GM10266 (cell line): ENCODE data around the gene PSMB7.

Experiments
- DNase-seq: peaks from one replicate; pipeline ENCODE4 v3.0.0; 2012; ENCODE audit errors: extremely low spot score
- CTCF ChIP-seq: IDR thresholded peaks from 2 replicates; pipeline ENCODE4 v1.5.1; 2012; ENCODE audit warnings: mild to moderate bottlenecking, low read depth; ENCODE audit not compliant: control insufficient read depth, insufficient read depth; ENCODE audit errors: missing control alignments

The PSMB7 gene

GRCh38 chr9:124308606-124309491, 106.4 kb downstream of the PSMB7 start:
- no peak for DNase-seq
- TF ChIP-seq CTCF = no peak

- DNase-seq = no peak
- no peak for TF ChIP-seq CTCF
These were observed 107.7 kb downstream of the PSMB7 start for GRCh38 chr9:124307379-124308030.

GRCh38 chr9:124306098-124306735, 109.0 kb downstream of the PSMB7 start:
- DNase-seq = no peak
- TF ChIP-seq CTCF = no peak

GRCh38 chr9:124304285-124304684, 111.0 kb downstream of the PSMB7 start:
- DNase-seq = no peak
- no peak for TF ChIP-seq CTCF

- DNase-seq = no peak
- TF ChIP-seq CTCF = no peak
These were observed 111.5 kb downstream of the PSMB7 start for GRCh38 chr9:124303762-124304161.
